Panc1 (cell line): ENCODE data around the gene MR1. TPM values are rescaled to one million over a fixed set of nuclear protein-coding genes. Genes with fewer than 3 reads are reported as not detected.

Experiments
- ATAC-seq: fragments of 200-7000 bp; cut with Tn5 transposase; 2 replicates; pipeline ENCODE4 v1.9.1; 2020; ENCODE audit warnings: mild to moderate bottlenecking, moderate library complexity
- BruUV-seq: library from RNA; stranded (reverse); fragments of 400-500 nt; replicated peaks from 2 replicates; lab custom pipeline; 2021; lab: Mats Ljungman, UMichigan
- CTCF ChIA-PET: fragments of 300-600 bp; sonication (Branson Sonifier 250); formaldehyde crosslinking; loops from one replicate; lab custom pipeline; 2022; ENCODE audit warnings: antibody characterized with exemption; lab: Charles Lee
- POLR2A ChIA-PET: fragments of 300-600 bp; sonication (Branson Sonifier 250); formaldehyde crosslinking; loops from one replicate; lab custom pipeline; 2022; ENCODE audit warnings: antibody characterized with exemption; lab: Charles Lee
- DNase-seq: peaks from one replicate; pipeline ENCODE4 v3.0.0-alpha.2; 2010; ENCODE audit warnings: low read depth, low spot score
- H3K27ac ChIP-seq: 2 replicates; pipeline ENCODE4 v1.5.1; 2011; ENCODE audit warnings: mild to moderate bottlenecking, low read length, inconsistent platforms
- H3K27me3 ChIP-seq: fragments of 200-500 bp; sonication (Bioruptor generic); 2 replicates; pipeline ENCODE4 v1.6.0; 2014; ENCODE audit warnings: low read length, inconsistent platforms; ENCODE audit not compliant: control insufficient read depth, insufficient read depth
- H3K36me3 ChIP-seq: fragments of 200-500 bp; sonication (Bioruptor generic); 2 replicates; pipeline ENCODE4 v1.5.1; 2014; ENCODE audit warnings: inconsistent platforms, mild to moderate bottlenecking, low read length, moderate library complexity; ENCODE audit not compliant: control insufficient read depth, insufficient read depth
- H3K4me1 ChIP-seq: 2 replicates; pipeline ENCODE4 v1.5.1; 2011; ENCODE audit warnings: inconsistent platforms, mild to moderate bottlenecking, low read length, moderate library complexity; ENCODE audit not compliant: control insufficient read depth, insufficient read depth
- H3K4me3 ChIP-seq, 2 experiments: 2 replicates each; pipeline ENCODE4 v1.5.1; 2011 to 2012; ENCODE audit warnings: low read depth in 2 of 2, low read length in 2 of 2, mild to moderate bottlenecking in 2 of 2, inconsistent platforms in 1 of 2, moderate library complexity in 1 of 2
- H3K9me3 ChIP-seq: fragments of 200-500 bp; sonication (Bioruptor generic); 2 replicates; pipeline ENCODE4 v1.5.1; 2014; ENCODE audit warnings: low read depth, mild to moderate bottlenecking, inconsistent platforms, low read length, moderate library complexity; ENCODE audit not compliant: control insufficient read depth, insufficient read depth
- CTCF ChIP-seq: fragments of 450-650 bp; IDR thresholded peaks from 2 replicates; pipeline ENCODE4 v1.5.1; 2017; ENCODE audit warnings: mild to moderate bottlenecking
- POLR2AphosphoS5 ChIP-seq: IDR thresholded peaks from 2 replicates; pipeline ENCODE4 v1.6.1; 2012; ENCODE audit warnings: mild to moderate bottlenecking, low read depth, low read length, moderate library complexity
- REST ChIP-seq, 2 experiments: IDR thresholded peaks; 2 replicates each; pipeline ENCODE4 v1.6.1; 2011 to 2012; ENCODE audit warnings: low read depth in 2 of 2, control low read depth in 1 of 2, low read length in 1 of 2, mild to moderate bottlenecking in 1 of 2, moderate library complexity in 1 of 2; ENCODE audit not compliant: insufficient read depth in 1 of 2
- SIN3A ChIP-seq: IDR thresholded peaks from 2 replicates; pipeline ENCODE4 v1.6.1; 2012; ENCODE audit warnings: low read depth, mild to moderate bottlenecking, low read length, moderate library complexity, borderline replicate concordance; ENCODE audit not compliant: insufficient read depth
- TCF7L2 ChIP-seq: IDR thresholded peaks from 2 replicates; pipeline ENCODE4 v1.6.1; 2011; ENCODE audit warnings: mild to moderate bottlenecking, low read depth, low read length, inconsistent platforms
- in situ Hi-C: cut with HindIII; loops from 2 replicates; pipeline ENCODE4 v1.10.0; 2016; ENCODE audit warnings: low sequenced_read_pairs, low pct_unique_long_range_greater_than_20kb
- intact Hi-C: fragments of 100-400 bp; cut with micrococcal nuclease; formaldehyde crosslinking; loops from one replicate; pipeline ENCODE4 v1.10.0; 2022; ENCODE audit not compliant: unreplicated experiment
- total RNA-seq: library from RNA; stranded (reverse); gene quantifications from one replicate; pipeline ENCODE4 v1.2.1, GENCODE V29; 2021; ENCODE audit not compliant: unreplicated experiment

MR1 gene
- total RNA-seq, 1 experiment from 2014 or later, result 3.9 TPM

- H3K4me3 ChIP-seq, result no peak overlapping the region
- H3K36me3 ChIP-seq, result no peaks in the 10 kb centered on the region
- BruUV-seq, result no TSS peak
- no peak overlapping the region for H3K27ac ChIP-seq
- CTCF ChIA-PET, result no interaction called here
- intact Hi-C loops (no loop called here), in situ Hi-C loops (no loop called here)
- H3K4me1 ChIP-seq, result peaks cover 9% of the 10 kb centered on the region
- DNase-seq, result no peak
- TF ChIP-seq TCF7L2, result no peak
- no peak for TF ChIP-seq CTCF
- no peak for TF ChIP-seq POLR2AphosphoS5
- TF ChIP-seq REST (IDR thresholded peaks at IDR 0.05; ENCODE audit: insufficient read depth in 1 of 2, low read depth in 2 of 2, low read length in 1 of 2), result no peak
- TF ChIP-seq SIN3A, result no peak
- H3K9me3 ChIP-seq, result no peaks in the 10 kb centered on the region
- no peaks in the 10 kb centered on the region for H3K27me3 ChIP-seq
- POLR2A ChIA-PET, result no interaction called here
- ATAC-seq, result no peak
These were observed 5.2 kb upstream of the MR1 start for GRCh38 chr1:181028615-181029014.

- POLR2A ChIA-PET, result interaction anchor here (0.5 kb wide), 1 partner anchor 95 kb away, joined by 3 read pairs; no protein-coding TSS in a partner anchor
- in situ Hi-C loops, result no loop called here
- intact Hi-C loops, result no loop called here
- BruUV-seq, result no TSS peak
- no peaks in the 10 kb centered on the region for H3K36me3 ChIP-seq
- no peak overlapping the region for H3K4me3 ChIP-seq
- DNase-seq (no peak), ATAC-seq (no peak)
- TF ChIP-seq POLR2AphosphoS5 (no peak), TCF7L2 (no peak), CTCF (no peak), SIN3A (no peak), REST (IDR thresholded peaks at IDR 0.05; ENCODE audit: insufficient read depth in 1 of 2, low read depth in 2 of 2, low read length in 1 of 2) (no peak)
- H3K4me1 ChIP-seq, result peaks cover 9% of the 10 kb centered on the region
- no peaks in the 10 kb centered on the region for H3K27me3 ChIP-seq
- H3K9me3 ChIP-seq, result no peaks in the 10 kb centered on the region
- H3K27ac ChIP-seq, result no peak overlapping the region; the same call in 1 of the 2 replicates
- CTCF ChIA-PET, result no interaction called here
These were observed 1.2 kb upstream of the MR1 start for GRCh38 chr1:181032535-181032934.
